WERI-Rb-1 (cell line): ENCODE data around the gene CDKAL1.

Source experiments
- DNase-seq: peaks from one replicate; pipeline ENCODE4 v3.0.0-alpha.2; 2020
- H3K27ac ChIP-seq: fragments of 250-450 bp; sonication (Bioruptor Pico); 2 replicates; pipeline ENCODE4 v1.5.1; 2020; ENCODE audit warnings: mild to moderate bottlenecking, moderate library complexity
- H3K27me3 ChIP-seq: fragments of 250-450 bp; sonication (Bioruptor Pico); 2 replicates; pipeline ENCODE4 v1.5.1; 2021; ENCODE audit warnings: mild to moderate bottlenecking, low read depth, moderate library complexity; ENCODE audit not compliant: insufficient read depth, severe bottlenecking
- H3K36me3 ChIP-seq: fragments of 250-450 bp; sonication (Bioruptor Pico); 2 replicates; pipeline ENCODE4 v1.5.1; 2020; ENCODE audit warnings: mild to moderate bottlenecking, moderate library complexity
- H3K4me3 ChIP-seq: 2 replicates; pipeline ENCODE4 v1.5.1; 2011; ENCODE audit warnings: low read depth, mild to moderate bottlenecking, control low read depth, low read length
- H3K9me3 ChIP-seq: fragments of 250-450 bp; sonication (Bioruptor Pico); 2 replicates; pipeline ENCODE4 v1.5.1; 2021; ENCODE audit warnings: mild to moderate bottlenecking, moderate library complexity; ENCODE audit not compliant: severe bottlenecking
- CTCF ChIP-seq: IDR thresholded peaks from 2 replicates; pipeline ENCODE4 v1.5.1; 2011; ENCODE audit warnings: low read depth, mild to moderate bottlenecking, control low read depth, inconsistent platforms, low read length

CDKAL1 gene

GRCh38 chr6:20791074-20791473 is 256.8 kb downstream of the CDKAL1 start:
- H3K27me3 ChIP-seq = no peaks in the 10 kb centered on the region
- no peak for TF ChIP-seq CTCF
- no peak overlapping the region for H3K4me3 ChIP-seq
- H3K36me3 ChIP-seq = peaks cover 3% of the 10 kb centered on the region; the same call in 1 of the 2 replicates
- no peaks in the 10 kb centered on the region for H3K9me3 ChIP-seq
- no peak for DNase-seq
- H3K27ac ChIP-seq = no peak overlapping the region

GRCh38 chr6:20791944-20792343 is 257.7 kb downstream of the CDKAL1 start:
- no peak for DNase-seq
- H3K27ac ChIP-seq = no peak overlapping the region
- H3K27me3 ChIP-seq = no peaks in the 10 kb centered on the region
- H3K36me3 ChIP-seq = peaks cover 3% of the 10 kb centered on the region; the same call in 1 of the 2 replicates
- no peak overlapping the region for H3K4me3 ChIP-seq
- no peak for TF ChIP-seq CTCF
- no peaks in the 10 kb centered on the region for H3K9me3 ChIP-seq

- Histone ChIP-seq H3K4me3 (no peak overlapping the region), H3K27ac (no peak overlapping the region), H3K36me3 (peaks cover 7% of the 10 kb centered on the region), H3K27me3 (no peaks in the 10 kb centered on the region), H3K9me3 (no peaks in the 10 kb centered on the region)
- no peak for DNase-seq
- TF ChIP-seq CTCF = no peak
Observed at GRCh38 chr6:20793174-20793573, 258.9 kb downstream of the CDKAL1 start.

GRCh38 chr6:20797597-20797996 is 263.3 kb downstream of the CDKAL1 start:
- Histone ChIP-seq H3K27me3 (no peaks in the 10 kb centered on the region), H3K27ac (no peak overlapping the region), H3K9me3 (no peaks in the 10 kb centered on the region), H3K36me3 (peaks cover 3% of the 10 kb centered on the region; the same call in 1 of the 2 replicates), H3K4me3 (no peak overlapping the region)
- no peak for DNase-seq
- TF ChIP-seq CTCF = no peak

GRCh38 chr6:20800229-20800628 is 266.0 kb downstream of the CDKAL1 start:
- no peak overlapping the region for H3K4me3 ChIP-seq
- no peaks in the 10 kb centered on the region for H3K9me3 ChIP-seq
- no peaks in the 10 kb centered on the region for H3K27me3 ChIP-seq
- peaks cover 3% of the 10 kb centered on the region; the same call in 1 of the 2 replicates for H3K36me3 ChIP-seq
- no peak for DNase-seq
- no peak overlapping the region for H3K27ac ChIP-seq
- no peak for TF ChIP-seq CTCF

GRCh38 chr6:20800653-20801052 is 266.4 kb downstream of the CDKAL1 start:
- H3K4me3 ChIP-seq = no peak overlapping the region
- peaks cover 1% of the 10 kb centered on the region for H3K9me3 ChIP-seq
- DNase-seq = no peak
- no peak for TF ChIP-seq CTCF
- no peak overlapping the region for H3K27ac ChIP-seq
- H3K27me3 ChIP-seq = no peaks in the 10 kb centered on the region
- peaks cover 3% of the 10 kb centered on the region; the same call in 1 of the 2 replicates for H3K36me3 ChIP-seq
